Measurements from ENCODE around the gene SV2A. TPM values are rescaled to one million over a fixed set of nuclear protein-coding genes. Genes with fewer than 3 reads are reported as not detected.

The SV2A gene
- total and polyA plus RNA-seq, 2 donors (not counting 1 experiment from before 2014, with no cell fraction given): 0.07 to 0.24 TPM

GRCh38 chr1:149927563-149928400 lies 10.1 kb upstream of the SV2A start, which contains the start of gene SF3B4:
SF3B4 (minus strand) TSS chr1:149927803; CDS start chr1:149927759, 44 bp downstream.
- ChIA-PET POLR2A (interaction anchor here (0.6 to 2.6 kb wide), 5 partner anchors 23 to 1082 kb away, joined by 3 to 37 read pairs (median 4); a partner anchor contains a TSS), CTCF (interaction anchor here (0.6 to 1.3 kb wide), 4 partner anchors 35 to 394 kb away, joined by 3 to 7 read pairs (median 5); partner anchors contain the start of gene PRPF3)
- H3K36me3 ChIP-seq (replicated peaks in 1 of 2; ENCODE audit: control extremely low read depth in 1 of 2, control insufficient read depth in 1 of 2, extremely low read depth in 1 of 2, insufficient read depth in 2 of 2, low read length in 1 of 2): peaks cover 4 to 42% of the 10 kb centered on the region in 2 experiments
- ATAC-seq (ENCODE audit: low read depth) (peak; percentile 95), DNase-seq (peak; percentile 96)
- peak within 1 kb of the TSS; percentile 76 to 98 (median 89) for H3K4me3 ChIP-seq (ENCODE audit: control extremely low read depth in 1 of 5, extremely low read depth in 1 of 5, insufficient read depth in 1 of 5, low read depth in 2 of 5, low read length in 4 of 5)
- peaks cover 30% of the 10 kb centered on the region for H4K20me1 ChIP-seq (ENCODE audit: control insufficient read depth, insufficient read depth, low read length, poor library complexity, severe bottlenecking)
- H3K27ac ChIP-seq (ENCODE audit: low read length in 2 of 2): peak within 1 kb of the TSS; percentile 74 to 90
- H3K4me1 ChIP-seq (ENCODE audit: control insufficient read depth in 2 of 2, insufficient read depth in 2 of 2, low read length in 2 of 2): peaks cover 17 to 24% of the 10 kb centered on the region in 2 donors
- peak within 1 kb of the TSS; percentile 76 for H3K9ac ChIP-seq (ENCODE audit: low read length)
- TF ChIP-seq EZH2 (IDR thresholded peaks at IDR 0.05; ENCODE audit: borderline replicate concordance, insufficient read depth, low read depth, low read length, poor library complexity, severe bottlenecking): no peak
- TF ChIP-seq CTCF (IDR thresholded peaks at IDR 0.05): no peak
- under 1% methylated on average over 37 of the region's 47 CpGs for WGBS (ENCODE audit: insufficient coverage)
- Mint-ChIP-seq H3K27me3 (peaks cover 20% of the 10 kb centered on the region), H3K9me3 (ENCODE audit: insufficient read depth) (no peaks in the 10 kb centered on the region), H3K27ac (peak within 1 kb of the TSS; percentile 97), H3K4me1 (peaks cover 38% of the 10 kb centered on the region), H3K4me3 (peak within 1 kb of the TSS; percentile 98)
- peak within 1 kb of the TSS; percentile 91 for H3K4me2 ChIP-seq (replicated peaks; ENCODE audit: low read depth, low read length, poor library complexity, severe bottlenecking)
- intact Hi-C loops (cut with micrococcal nuclease): loop anchor here (1.0 to 10.0 kb wide), 4 partner anchors 28 to 397 kb away; partner anchors contain the start of genes ANP32E, BOLA1 and PRPF3
- peak within 1 kb of the TSS; percentile 91 for H2AFZ ChIP-seq (ENCODE audit: insufficient read depth, low read depth, low read length, poor library complexity, severe bottlenecking)
- H3K9me3 ChIP-seq (ENCODE audit: control extremely low read depth in 1 of 3, control insufficient read depth in 2 of 3, insufficient read depth in 1 of 3, low read length in 2 of 3): no peaks in the 10 kb centered on the region
- H3K27me3 ChIP-seq (replicated peaks in 1 of 4; ENCODE audit: control extremely low read depth in 1 of 4, control insufficient read depth in 3 of 4, insufficient read depth in 4 of 4, low read length in 3 of 4): peaks cover 0 to 2% (median 0%) of the 10 kb centered on the region in 4 experiments
- peaks cover 16% of the 10 kb centered on the region for H3K79me2 ChIP-seq (ENCODE audit: control insufficient read depth, insufficient read depth, low read length)

All from B cell (primary cell).